ENCODE results near the gene RFWD3. TPM values are rescaled to one million over a fixed set of nuclear protein-coding genes. Genes with fewer than 3 reads are reported as not detected.

RFWD3 gene
- total and polyA plus RNA-seq, 2 experiments from 2014 or later = 12.8 to 12.9 TPM

GRCh38 chr16:74605746-74606520 is 60.7 kb downstream of the RFWD3 start:
- Histone ChIP-seq H2AFZ (peak overlapping the region; percentile 77), H4K20me1 (ENCODE audit: insufficient read depth, poor library complexity, severe bottlenecking) (peaks cover 50% of the 10 kb centered on the region), H3K79me2 (peaks cover 58% of the 10 kb centered on the region), H3K9me2 (replicated peaks; ENCODE audit: insufficient read depth) (no peaks in the 10 kb centered on the region), H3K9me3 (ENCODE audit: low read depth) (no peaks in the 10 kb centered on the region), H3K27me3 (no peaks in the 10 kb centered on the region), H3K4me3 (peak overlapping the region; percentile 99), H3K27ac (peak overlapping the region; percentile 99), H3K36me3 (replicated peaks; ENCODE audit: insufficient read depth, low read depth) (no peaks in the 10 kb centered on the region), H3K4me2 (peak overlapping the region; percentile 90), H3K4me1 (ENCODE audit: insufficient read depth) (peaks cover 27% of the 10 kb centered on the region)
- TF ChIP-seq CTCF (IDR thresholded peaks at IDR 0.05; ENCODE audit: poor library complexity) (no peak), EZH2phosphoT487 (IDR thresholded peaks at IDR 0.05; ENCODE audit: low read depth, severe bottlenecking, unreplicated experiment) (no peak), EZH2 (IDR thresholded peaks at IDR 0.05; ENCODE audit: borderline replicate concordance) (no peak)
- DNase-seq (ENCODE audit: low spot score) = no peak
- 5% methylated on average over 17 of the region's 17 CpGs for WGBS (ENCODE audit: low lambda C conversion rate, missing lambda C conversion rate)

GRCh38 chr16:74605332-74605731 is 61.3 kb downstream of the RFWD3 start:
- Histone ChIP-seq H3K4me2 (peak overlapping the region; percentile 90), H3K27ac (peak overlapping the region; percentile 99), H3K9me2 (replicated peaks; ENCODE audit: insufficient read depth) (no peaks in the 10 kb centered on the region), H3K79me2 (peaks cover 64% of the 10 kb centered on the region), H3K36me3 (replicated peaks; ENCODE audit: insufficient read depth, low read depth) (no peaks in the 10 kb centered on the region), H2AFZ (no peak overlapping the region), H3K27me3 (no peaks in the 10 kb centered on the region), H4K20me1 (ENCODE audit: insufficient read depth, poor library complexity, severe bottlenecking) (peaks cover 56% of the 10 kb centered on the region), H3K9me3 (ENCODE audit: low read depth) (no peaks in the 10 kb centered on the region), H3K4me1 (ENCODE audit: insufficient read depth) (peaks cover 27% of the 10 kb centered on the region), H3K4me3 (peak overlapping the region; percentile 99)
- DNase-seq (ENCODE audit: low spot score) = no peak
- WGBS (ENCODE audit: low lambda C conversion rate, missing lambda C conversion rate) = 45% methylated on average over 6 of the region's 6 CpGs
- TF ChIP-seq CTCF (IDR thresholded peaks at IDR 0.05; ENCODE audit: poor library complexity) (no peak), EZH2 (IDR thresholded peaks at IDR 0.05; ENCODE audit: borderline replicate concordance) (no peak), EZH2phosphoT487 (IDR thresholded peaks at IDR 0.05; ENCODE audit: low read depth, severe bottlenecking, unreplicated experiment) (no peak)

- Histone ChIP-seq H3K27ac (no peak overlapping the region), H3K4me3 (no peak overlapping the region), H3K4me2 (peak overlapping the region; percentile 90), H4K20me1 (ENCODE audit: insufficient read depth, poor library complexity, severe bottlenecking) (peaks cover 68% of the 10 kb centered on the region), H3K9me2 (replicated peaks; ENCODE audit: insufficient read depth) (no peaks in the 10 kb centered on the region), H3K27me3 (no peaks in the 10 kb centered on the region), H2AFZ (no peak overlapping the region), H3K9me3 (ENCODE audit: low read depth) (no peaks in the 10 kb centered on the region), H3K36me3 (replicated peaks; ENCODE audit: insufficient read depth, low read depth) (no peaks in the 10 kb centered on the region), H3K4me1 (ENCODE audit: insufficient read depth) (peaks cover 27% of the 10 kb centered on the region), H3K79me2 (peaks cover 78% of the 10 kb centered on the region)
- 69% methylated on average over 4 of the region's 4 CpGs for WGBS (ENCODE audit: low lambda C conversion rate, missing lambda C conversion rate)
- no peak for TF ChIP-seq EZH2phosphoT487 (IDR thresholded peaks at IDR 0.05; ENCODE audit: low read depth, severe bottlenecking, unreplicated experiment)
- no peak for TF ChIP-seq CTCF (IDR thresholded peaks at IDR 0.05; ENCODE audit: poor library complexity)
- no peak for TF ChIP-seq EZH2 (IDR thresholded peaks at IDR 0.05; ENCODE audit: borderline replicate concordance)
- no peak for DNase-seq (ENCODE audit: low spot score)
Observed at GRCh38 chr16:74603848-74604247, 62.8 kb downstream of the RFWD3 start.
